ENCODE data around the gene TANGO2. TPM values are rescaled to one million over a fixed set of nuclear protein-coding genes. Genes with fewer than 3 reads are reported as not detected.
A peak's percentile ranks its signal among the peaks of the same experiment; 100 is the strongest.

Gene TANGO2
- total and polyA plus RNA-seq, 2 experiments from 2014 or later, result 18.7 to 21.9 TPM

- H3K9me3 ChIP-seq (ENCODE audit: low read depth), result no peaks in the 10 kb centered on the region
- H3K27me3 ChIP-seq, result no peaks in the 10 kb centered on the region
- H3K36me3 ChIP-seq, result peaks cover 15% of the 10 kb centered on the region
- no peak for TF ChIP-seq CTCF (IDR thresholded peaks at IDR 0.05; ENCODE audit: low read depth, low read length)
- no peak for DNase-seq (ENCODE audit: low read depth in 1 of 2, low spot score in 1 of 2)
- H3K27ac ChIP-seq, result peak within 1 kb of the TSS; percentile 82
- peaks cover 10% of the 10 kb centered on the region for H3K4me1 ChIP-seq (ENCODE audit: low read depth)
- peak within 1 kb of the TSS; percentile 85 for H3K4me3 ChIP-seq
Observed at GRCh38 chr22:20115691-20116375, 94.9 kb downstream of the TANGO2 start, which contains the start of gene RANBP1. Gene RANBP1, plus strand, starts transcription at chr22:20116104. Its CDS starts 81 bp downstream, at chr22:20116185.

- TF ChIP-seq CTCF (IDR thresholded peaks at IDR 0.05; ENCODE audit: low read depth, low read length), result no peak
- H3K9me3 ChIP-seq (ENCODE audit: low read depth), result no peaks in the 10 kb centered on the region
- no peaks in the 10 kb centered on the region for H3K27me3 ChIP-seq
- peak overlapping the region; percentile 85 for H3K4me3 ChIP-seq
- peak overlapping the region; percentile 82 for H3K27ac ChIP-seq
- H3K36me3 ChIP-seq, result peaks cover 17% of the 10 kb centered on the region
- H3K4me1 ChIP-seq (ENCODE audit: low read depth), result peaks cover 10% of the 10 kb centered on the region
- no peak for DNase-seq (ENCODE audit: low read depth in 1 of 2, low spot score in 1 of 2)
Observed at GRCh38 chr22:20116376-20116950, 95.6 kb downstream of the TANGO2 start.

Other genes starting within 250 kb of the TANGO2 start
- 5.3 and 5.5 TPM in 2 replicates for gene GNB1L, start 166.2 kb upstream of the TANGO2 start, total RNA-seq
- 3.5 and 9.7 TPM in 2 replicates for gene GNB1L, start 166.2 kb upstream of the TANGO2 start, polyA plus RNA-seq
- gene RTL10, start 166.2 kb upstream of the TANGO2 start, total RNA-seq, result 19.2 and 20.9 TPM in 2 replicates
- gene RTL10, start 166.2 kb upstream of the TANGO2 start, polyA plus RNA-seq, result 11.9 and 15.7 TPM in 2 replicates
- 41.3 and 51.9 TPM in 2 replicates for gene COMT, start 79.3 kb upstream of the TANGO2 start, total RNA-seq
- 33.2 and 35.8 TPM in 2 replicates for gene COMT, start 79.3 kb upstream of the TANGO2 start, polyA plus RNA-seq
- gene TXNRD2, start 79.3 kb upstream of the TANGO2 start, total RNA-seq, result 15.6 and 16.1 TPM in 2 replicates
- 21.2 and 24.2 TPM in 2 replicates for gene TXNRD2, start 79.3 kb upstream of the TANGO2 start, polyA plus RNA-seq
- 55.5 and 64.3 TPM in 2 replicates for gene ARVCF, start 4.3 kb upstream of the TANGO2 start, total RNA-seq
- gene ARVCF, start 4.3 kb upstream of the TANGO2 start, polyA plus RNA-seq, result 28.8 and 40.3 TPM in 2 replicates
- gene DGCR8, start 59.1 kb downstream of the TANGO2 start, total RNA-seq, result 23.8 and 34.2 TPM in 2 replicates
- gene DGCR8, start 59.1 kb downstream of the TANGO2 start, polyA plus RNA-seq, result 8.1 and 15.1 TPM in 2 replicates
- gene RANBP1, start 95.0 kb downstream of the TANGO2 start, total RNA-seq, result 252 and 373 TPM in 2 replicates
- gene RANBP1, start 95.0 kb downstream of the TANGO2 start, polyA plus RNA-seq, result 222 and 271 TPM in 2 replicates
- gene TRMT2A, start 96.1 kb downstream of the TANGO2 start, total RNA-seq, result 55.7 and 71.9 TPM in 2 replicates
- 76.5 and 77.7 TPM in 2 replicates for gene TRMT2A, start 96.1 kb downstream of the TANGO2 start, polyA plus RNA-seq
- gene ZDHHC8, start 110.7 kb downstream of the TANGO2 start, total RNA-seq, result 30.3 and 35.8 TPM in 2 replicates
- gene ZDHHC8, start 110.7 kb downstream of the TANGO2 start, polyA plus RNA-seq, result 43.8 and 53.4 TPM in 2 replicates
- not detected in 2 replicates for gene CCDC188, start 129.9 kb downstream of the TANGO2 start, total RNA-seq
- gene CCDC188, start 129.9 kb downstream of the TANGO2 start, polyA plus RNA-seq, result not detected in 2 replicates
- gene RTN4R, start 247.2 kb downstream of the TANGO2 start, total RNA-seq, result 5.3 and 9.8 TPM in 2 replicates
- gene RTN4R, start 247.2 kb downstream of the TANGO2 start, polyA plus RNA-seq, result 5.2 and 7.4 TPM in 2 replicates

Data from cardiac muscle cell (in vitro differentiated cells and primary cell).